PFSK-1 (cell line): ENCODE data around the gene SYP.

Experiments
- FOXP2 ChIP-seq: optimal IDR thresholded peaks from 2 replicates; pipeline ENCODE3; 2011; ENCODE audit warnings: borderline replicate concordance, control low read depth, inconsistent platforms; ENCODE audit not compliant: insufficient read depth; ENCODE audit errors: extremely low read length, extremely low read depth
- POLR2AphosphoS5 ChIP-seq: IDR thresholded peaks from 2 replicates; pipeline ENCODE4 v1.6.1; 2012; ENCODE audit warnings: low read depth, mild to moderate bottlenecking, control low read depth, low read length, moderate library complexity
- TAF1 ChIP-seq: IDR thresholded peaks from 2 replicates; pipeline ENCODE4 v1.6.1; 2012; ENCODE audit warnings: low read length, control low read depth, borderline replicate concordance; ENCODE audit not compliant: insufficient read depth
- TF ChIP-seq, protein P1 (sequence below), 2 experiments: IDR thresholded peaks; 2 replicates each; pipeline versions ENCODE4 v1.6.1 to v1.8.0; 2011 to 2012; ENCODE audit warnings: low read depth in 2 of 2, low read length in 2 of 2, control low read depth in 1 of 2, inconsistent platforms in 1 of 2, mild to moderate bottlenecking in 1 of 2, moderate library complexity in 1 of 2; ENCODE audit not compliant: insufficient read depth in 1 of 2

- TF ChIP-seq POLR2AphosphoS5, result no peak
- no peak for TF ChIP-seq TAF1
- TF ChIP-seq, protein P1, sequence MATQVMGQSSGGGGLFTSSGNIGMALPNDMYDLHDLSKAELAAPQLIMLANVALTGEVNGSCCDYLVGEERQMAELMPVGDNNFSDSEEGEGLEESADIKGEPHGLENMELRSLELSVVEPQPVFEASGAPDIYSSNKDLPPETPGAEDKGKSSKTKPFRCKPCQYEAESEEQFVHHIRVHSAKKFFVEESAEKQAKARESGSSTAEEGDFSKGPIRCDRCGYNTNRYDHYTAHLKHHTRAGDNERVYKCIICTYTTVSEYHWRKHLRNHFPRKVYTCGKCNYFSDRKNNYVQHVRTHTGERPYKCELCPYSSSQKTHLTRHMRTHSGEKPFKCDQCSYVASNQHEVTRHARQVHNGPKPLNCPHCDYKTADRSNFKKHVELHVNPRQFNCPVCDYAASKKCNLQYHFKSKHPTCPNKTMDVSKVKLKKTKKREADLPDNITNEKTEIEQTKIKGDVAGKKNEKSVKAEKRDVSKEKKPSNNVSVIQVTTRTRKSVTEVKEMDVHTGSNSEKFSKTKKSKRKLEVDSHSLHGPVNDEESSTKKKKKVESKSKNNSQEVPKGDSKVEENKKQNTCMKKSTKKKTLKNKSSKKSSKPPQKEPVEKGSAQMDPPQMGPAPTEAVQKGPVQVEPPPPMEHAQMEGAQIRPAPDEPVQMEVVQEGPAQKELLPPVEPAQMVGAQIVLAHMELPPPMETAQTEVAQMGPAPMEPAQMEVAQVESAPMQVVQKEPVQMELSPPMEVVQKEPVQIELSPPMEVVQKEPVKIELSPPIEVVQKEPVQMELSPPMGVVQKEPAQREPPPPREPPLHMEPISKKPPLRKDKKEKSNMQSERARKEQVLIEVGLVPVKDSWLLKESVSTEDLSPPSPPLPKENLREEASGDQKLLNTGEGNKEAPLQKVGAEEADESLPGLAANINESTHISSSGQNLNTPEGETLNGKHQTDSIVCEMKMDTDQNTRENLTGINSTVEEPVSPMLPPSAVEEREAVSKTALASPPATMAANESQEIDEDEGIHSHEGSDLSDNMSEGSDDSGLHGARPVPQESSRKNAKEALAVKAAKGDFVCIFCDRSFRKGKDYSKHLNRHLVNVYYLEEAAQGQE (IDR thresholded peaks at IDR 0.05; ENCODE audit: insufficient read depth in 1 of 2, low read depth in 2 of 2, low read length in 2 of 2), result no peak
- TF ChIP-seq FOXP2, result no peak
Observed at GRCh38 chrX:49243166-49243565, 43.2 kb upstream of the SYP start.
